SK-N-SH (cell line): ENCODE data around the gene PRKCQ. TPM values are rescaled to one million over a fixed set of nuclear protein-coding genes. Genes with fewer than 3 reads are reported as not detected.

Experiments used
- CTCF ChIA-PET: fragments of 300-600, 350-600 bp; formaldehyde crosslinking; extraction: SDS; loops from one replicate; lab custom pipeline; 2021; lab: Yijun Ruan, JAX
- POLR2A ChIA-PET: fragments of 350-600 bp; sonication (Branson Sonifier 250); formaldehyde crosslinking; extraction: SDS; loops from one replicate; lab custom pipeline; 2020; ENCODE audit warnings: antibody characterized with exemption, inconsistent platforms; lab: Yijun Ruan, JAX
- DNase-seq: peaks from one replicate; pipeline ENCODE4 v3.0.0; 2012
- H2AFZ ChIP-seq: fragments of 200-600 bp; sonication (generic); 2 replicates; pipeline ENCODE4 v1.8.1; 2016; ENCODE audit warnings: antibody characterized with exemption, mild to moderate bottlenecking, low read depth
- H3F3A ChIP-seq: fragments of 200-600 bp; sonication (generic); replicated peaks from 2 replicates; pipeline ENCODE3; 2016; ENCODE audit warnings: antibody characterized with exemption, mild to moderate bottlenecking; ENCODE audit not compliant: insufficient read depth
- H3K27ac ChIP-seq, 2 experiments: fragments of 200-500 bp in 1 of 2; fragments of 200-600 bp in 1 of 2; sonication (Bioruptor generic) in 1 of 2; sonication (generic), shearing (Covaris generic) in 1 of 2; 2 replicates each; pipeline versions ENCODE4 v1.5.1 to v1.6.1; 2014 to 2016; ENCODE audit warnings: low read depth in 2 of 2, inconsistent platforms in 1 of 2, low read length in 1 of 2, mild to moderate bottlenecking in 1 of 2, mixed read lengths in 1 of 2
- H3K27me3 ChIP-seq: fragments of 200-600 bp; sonication (generic), shearing (Covaris generic); 2 replicates; pipeline ENCODE4 v1.6.1; 2016; ENCODE audit warnings: mixed run types; ENCODE audit not compliant: insufficient read depth
- H3K36me3 ChIP-seq, 2 experiments: fragments of 200-500 bp in 1 of 2; fragments of 200-600 bp in 1 of 2; sonication (Bioruptor generic) in 1 of 2; sonication (generic) in 1 of 2; replicated peaks in 1 of 2; 2 replicates each; pipeline versions ENCODE3 to v1.5.1; 2014 to 2016; ENCODE audit warnings: low read length in 1 of 2, mild to moderate bottlenecking in 1 of 2; ENCODE audit not compliant: insufficient read depth in 2 of 2, control insufficient read depth in 1 of 2
- H3K4me1 ChIP-seq, 2 experiments: fragments of 200-500 bp in 1 of 2; fragments of 200-600 bp in 1 of 2; sonication (Bioruptor generic) in 1 of 2; sonication (generic), shearing (Covaris generic) in 1 of 2; 2 replicates each; pipeline versions ENCODE4 v1.5.1 to v1.6.1; 2014 to 2016; ENCODE audit warnings: low read depth in 1 of 2, low read length in 1 of 2, mixed run types in 1 of 2; ENCODE audit not compliant: insufficient read depth in 2 of 2, control insufficient read depth in 1 of 2
- H3K4me2 ChIP-seq: fragments of 200-600 bp; sonication (generic), shearing (Covaris generic); 2 replicates; pipeline ENCODE4 v1.6.1; 2017; ENCODE audit warnings: mixed run types
- H3K4me3 ChIP-seq, 2 experiments: fragments of 200-500 bp in 1 of 2; fragments of 200-600 bp in 1 of 2; sonication (Bioruptor generic) in 1 of 2; sonication (generic), shearing (Covaris generic) in 1 of 2; 2 replicates each; pipeline versions ENCODE4 v1.5.1 to v1.8.1; 2014 to 2016; ENCODE audit warnings: low read depth in 2 of 2, inconsistent platforms in 1 of 2, low read length in 1 of 2, mild to moderate bottlenecking in 1 of 2, mixed read lengths in 1 of 2, moderate library complexity in 1 of 2
- H3K79me2 ChIP-seq: fragments of 200-600 bp; sonication (generic); 2 replicates; pipeline ENCODE4 v1.8.1; 2017; ENCODE audit warnings: mild to moderate bottlenecking; ENCODE audit not compliant: insufficient read depth
- H3K9ac ChIP-seq: fragments of 200-600 bp; sonication (generic); 2 replicates; pipeline ENCODE4 v1.6.1; 2017; ENCODE audit warnings: mixed run types
- H3K9me2 ChIP-seq: fragments of 200-600 bp; sonication (generic); 2 replicates; pipeline ENCODE4 v1.6.1; 2017; ENCODE audit warnings: mixed run types
- H3K9me3 ChIP-seq: fragments of 200-600 bp; sonication (generic); 2 replicates; pipeline ENCODE4 v1.6.1; 2017; ENCODE audit warnings: mixed run types, mild to moderate bottlenecking, moderate library complexity
- H4K20me1 ChIP-seq: fragments of 200-600 bp; sonication (generic); 2 replicates; pipeline ENCODE4 v1.6.1; 2017; ENCODE audit warnings: mild to moderate bottlenecking, mixed run types; ENCODE audit not compliant: insufficient read depth
- EP300 ChIP-seq, 2 experiments: IDR thresholded peaks; 2 replicates each; pipeline versions ENCODE4 v1.4.0 to v1.6.1; 2012; ENCODE audit warnings: borderline replicate concordance in 1 of 2, low read depth in 1 of 2, low read length in 1 of 2
- FOXM1 ChIP-seq: IDR thresholded peaks from 2 replicates; pipeline ENCODE4 v1.4.0; 2012; ENCODE audit warnings: low read depth, mild to moderate bottlenecking
- GABPA ChIP-seq: IDR thresholded peaks from 2 replicates; pipeline ENCODE4 v1.4.0; 2012; ENCODE audit warnings: low read depth, mild to moderate bottlenecking
- JUND ChIP-seq: IDR thresholded peaks from 2 replicates; pipeline ENCODE4 v1.4.0; 2012
- MEF2A ChIP-seq: IDR thresholded peaks from 2 replicates; pipeline ENCODE4 v1.4.0; 2012; ENCODE audit warnings: low read depth, borderline replicate concordance
- MXI1 ChIP-seq: IDR thresholded peaks from 2 replicates; pipeline ENCODE4 v1.6.1; 2012; ENCODE audit warnings: mild to moderate bottlenecking, low read depth, low read length, improper control_type of control experiment
- NRF1 ChIP-seq: IDR thresholded peaks from 2 replicates; pipeline ENCODE4 v1.6.1; 2012; ENCODE audit warnings: low read depth, mild to moderate bottlenecking, low read length
- POLR2AphosphoS5 ChIP-seq: IDR thresholded peaks from 2 replicates; pipeline ENCODE4 v1.6.1; 2012; ENCODE audit warnings: low read depth, low read length
- RAD21 ChIP-seq: IDR thresholded peaks from 2 replicates; pipeline ENCODE4 v1.6.1; 2012; ENCODE audit warnings: mild to moderate bottlenecking, low read length
- RFX5 ChIP-seq: IDR thresholded peaks from 2 replicates; pipeline ENCODE4 v1.6.1; 2012; ENCODE audit warnings: mild to moderate bottlenecking, improper control_type of control experiment, low read length
- RXRA ChIP-seq: IDR thresholded peaks from 2 replicates; pipeline ENCODE4 v1.4.0; 2012; ENCODE audit warnings: low read depth, mild to moderate bottlenecking, borderline replicate concordance
- SIN3A ChIP-seq: IDR thresholded peaks from 2 replicates; pipeline ENCODE4 v1.6.1; 2012; ENCODE audit warnings: low read depth, mild to moderate bottlenecking, low read length, moderate library complexity, borderline replicate concordance
- SMC3 ChIP-seq: IDR thresholded peaks from 2 replicates; pipeline ENCODE4 v1.6.1; 2012; ENCODE audit warnings: low read depth, low read length, improper control_type of control experiment
- TCF12 ChIP-seq: IDR thresholded peaks from 2 replicates; pipeline ENCODE4 v1.4.0; 2012
- TEAD4 ChIP-seq: IDR thresholded peaks from 2 replicates; pipeline ENCODE4 v1.4.0; 2012; ENCODE audit warnings: mild to moderate bottlenecking, borderline replicate concordance; ENCODE audit not compliant: insufficient read depth
- WGBS: methylation state at CpG from one replicate; pipeline ENCODE4 v1.1.6; 2017; ENCODE audit warnings: low lambda C conversion rate; 5-methylcytosine and 5-hydroxymethylcytosine counted together
- polyA plus RNA-seq, 3 experiments: library from polyadenylated mRNA; depleted of rRNA; stranded (reverse); fragments of >200 nt; gene quantifications; 2 replicates each; pipeline ENCODE4 v1.2.3, GENCODE V29; 2012
- TF ChIP-seq, protein P1 (sequence below): fragments of 150-350 bp; IDR thresholded peaks from 2 replicates; pipeline ENCODE4 v1.6.1; 2017; ENCODE audit warnings: antibody characterized with exemption, low read length, low read depth, borderline replicate concordance
- TF ChIP-seq, protein P2 (sequence below): IDR thresholded peaks from 2 replicates; pipeline ENCODE4; 2012
- TF ChIP-seq, protein P3 (sequence below): IDR thresholded peaks from 2 replicates; pipeline ENCODE4 v1.4.0; 2012; ENCODE audit warnings: low read depth, borderline replicate concordance
- TF ChIP-seq, protein P4 (sequence below): IDR thresholded peaks from 2 replicates; pipeline ENCODE4 v1.4.0; 2012; ENCODE audit warnings: low read depth
- TF ChIP-seq, protein P5 (sequence below): IDR thresholded peaks from 2 replicates; pipeline ENCODE4 v1.4.0; 2012; ENCODE audit warnings: low read depth, borderline replicate concordance
- TF ChIP-seq, protein P6 (sequence below): fragments of 150-350 bp; IDR thresholded peaks from 2 replicates; pipeline ENCODE4 v1.6.1; 2016; ENCODE audit warnings: mild to moderate bottlenecking, low read depth, low read length

The PRKCQ gene
- polyA plus RNA-seq, 1 of the 3 experiments (the other 2 are of a cell fraction) = 0.18 TPM

DNA sequence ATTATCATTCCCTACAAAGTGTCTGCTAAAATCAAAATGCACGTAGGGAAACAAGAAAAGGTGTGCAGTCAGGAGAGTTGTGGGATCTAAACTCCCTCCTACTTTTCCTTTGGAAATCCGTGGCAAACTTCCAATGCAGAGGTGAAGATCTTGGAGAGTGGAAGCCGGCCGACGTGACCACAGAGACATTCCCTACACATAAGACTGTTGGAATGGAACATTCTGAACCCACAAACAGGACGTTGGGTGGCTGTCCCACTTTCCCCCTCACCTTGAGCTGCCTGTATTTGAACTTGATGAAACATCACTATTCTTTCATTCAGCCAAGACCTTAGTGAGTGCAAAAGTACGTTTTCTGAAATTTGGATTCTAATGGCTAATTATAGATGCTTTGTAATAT lies 65.9 kb downstream of the PRKCQ start:
- DNase-seq = no peak

DNA sequence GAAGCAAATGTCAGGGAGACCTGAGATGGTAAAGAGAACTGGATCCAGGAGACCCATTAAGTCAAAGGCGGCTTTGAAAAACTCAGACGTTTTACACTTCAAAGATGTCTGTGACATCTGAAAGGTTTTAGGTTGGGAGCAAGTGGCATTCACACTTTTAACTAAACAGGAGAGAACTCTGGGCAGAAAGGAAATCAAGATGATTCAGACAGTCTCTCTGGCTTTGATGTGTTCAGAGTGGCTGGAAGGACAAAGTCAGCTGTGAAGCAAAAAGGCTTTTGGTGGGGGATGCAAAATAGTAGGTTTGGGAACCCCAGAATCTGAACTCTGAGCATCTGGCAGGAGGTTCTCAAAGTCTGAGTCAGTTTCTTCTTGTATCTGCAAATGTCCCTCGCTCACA lies 66.6 kb downstream of the PRKCQ start:
- no peak overlapping the region for H3K9ac ChIP-seq
- no peaks in the 10 kb centered on the region for H3K9me3 ChIP-seq
- H3F3A ChIP-seq = no peaks in the 10 kb centered on the region
- H4K20me1 ChIP-seq = no peaks in the 10 kb centered on the region
- no peaks in the 10 kb centered on the region; the same call in none of the 2 replicates for H3K27me3 ChIP-seq
- H3K4me2 ChIP-seq = no peak overlapping the region
- H2AFZ ChIP-seq = no peak overlapping the region
- ChIA-PET CTCF (no interaction called here), POLR2A (no interaction called here)
- H3K36me3 ChIP-seq = no peaks in the 10 kb centered on the region
- 34% methylated on average over 3 of the region's 3 CpGs for WGBS
- no peak for DNase-seq
- H3K4me1 ChIP-seq = no peaks in the 10 kb centered on the region
- no peak overlapping the region for H3K4me3 ChIP-seq
- no peaks in the 10 kb centered on the region for H3K9me2 ChIP-seq
- H3K79me2 ChIP-seq = no peaks in the 10 kb centered on the region
- no peak overlapping the region for H3K27ac ChIP-seq
- no peak for TF ChIP-seq TEAD4
- TF ChIP-seq, protein P1, sequence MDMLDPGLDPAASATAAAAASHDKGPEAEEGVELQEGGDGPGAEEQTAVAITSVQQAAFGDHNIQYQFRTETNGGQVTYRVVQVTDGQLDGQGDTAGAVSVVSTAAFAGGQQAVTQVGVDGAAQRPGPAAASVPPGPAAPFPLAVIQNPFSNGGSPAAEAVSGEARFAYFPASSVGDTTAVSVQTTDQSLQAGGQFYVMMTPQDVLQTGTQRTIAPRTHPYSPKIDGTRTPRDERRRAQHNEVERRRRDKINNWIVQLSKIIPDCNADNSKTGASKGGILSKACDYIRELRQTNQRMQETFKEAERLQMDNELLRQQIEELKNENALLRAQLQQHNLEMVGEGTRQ = no peak
- TF ChIP-seq, protein P2, sequence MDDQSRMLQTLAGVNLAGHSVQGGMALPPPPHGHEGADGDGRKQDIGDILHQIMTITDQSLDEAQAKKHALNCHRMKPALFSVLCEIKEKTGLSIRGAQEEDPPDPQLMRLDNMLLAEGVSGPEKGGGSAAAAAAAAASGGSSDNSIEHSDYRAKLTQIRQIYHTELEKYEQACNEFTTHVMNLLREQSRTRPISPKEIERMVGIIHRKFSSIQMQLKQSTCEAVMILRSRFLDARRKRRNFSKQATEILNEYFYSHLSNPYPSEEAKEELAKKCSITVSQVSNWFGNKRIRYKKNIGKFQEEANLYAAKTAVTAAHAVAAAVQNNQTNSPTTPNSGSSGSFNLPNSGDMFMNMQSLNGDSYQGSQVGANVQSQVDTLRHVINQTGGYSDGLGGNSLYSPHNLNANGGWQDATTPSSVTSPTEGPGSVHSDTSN = no peak
- no peak for TF ChIP-seq GABPA
- no peak for TF ChIP-seq TCF12
- TF ChIP-seq, protein P3, sequence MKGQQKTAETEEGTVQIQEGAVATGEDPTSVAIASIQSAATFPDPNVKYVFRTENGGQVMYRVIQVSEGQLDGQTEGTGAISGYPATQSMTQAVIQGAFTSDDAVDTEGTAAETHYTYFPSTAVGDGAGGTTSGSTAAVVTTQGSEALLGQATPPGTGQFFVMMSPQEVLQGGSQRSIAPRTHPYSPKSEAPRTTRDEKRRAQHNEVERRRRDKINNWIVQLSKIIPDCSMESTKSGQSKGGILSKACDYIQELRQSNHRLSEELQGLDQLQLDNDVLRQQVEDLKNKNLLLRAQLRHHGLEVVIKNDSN = no peak
- no peak for TF ChIP-seq SIN3A
- TF ChIP-seq POLR2AphosphoS5 = no peak
- TF ChIP-seq, protein P4, sequence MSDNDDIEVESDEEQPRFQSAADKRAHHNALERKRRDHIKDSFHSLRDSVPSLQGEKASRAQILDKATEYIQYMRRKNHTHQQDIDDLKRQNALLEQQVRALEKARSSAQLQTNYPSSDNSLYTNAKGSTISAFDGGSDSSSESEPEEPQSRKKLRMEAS = no peak
- TF ChIP-seq SMC3 = no peak
- TF ChIP-seq MEF2A = no peak
- no peak for TF ChIP-seq MXI1
- TF ChIP-seq FOXM1 = no peak
- TF ChIP-seq, protein P5, sequence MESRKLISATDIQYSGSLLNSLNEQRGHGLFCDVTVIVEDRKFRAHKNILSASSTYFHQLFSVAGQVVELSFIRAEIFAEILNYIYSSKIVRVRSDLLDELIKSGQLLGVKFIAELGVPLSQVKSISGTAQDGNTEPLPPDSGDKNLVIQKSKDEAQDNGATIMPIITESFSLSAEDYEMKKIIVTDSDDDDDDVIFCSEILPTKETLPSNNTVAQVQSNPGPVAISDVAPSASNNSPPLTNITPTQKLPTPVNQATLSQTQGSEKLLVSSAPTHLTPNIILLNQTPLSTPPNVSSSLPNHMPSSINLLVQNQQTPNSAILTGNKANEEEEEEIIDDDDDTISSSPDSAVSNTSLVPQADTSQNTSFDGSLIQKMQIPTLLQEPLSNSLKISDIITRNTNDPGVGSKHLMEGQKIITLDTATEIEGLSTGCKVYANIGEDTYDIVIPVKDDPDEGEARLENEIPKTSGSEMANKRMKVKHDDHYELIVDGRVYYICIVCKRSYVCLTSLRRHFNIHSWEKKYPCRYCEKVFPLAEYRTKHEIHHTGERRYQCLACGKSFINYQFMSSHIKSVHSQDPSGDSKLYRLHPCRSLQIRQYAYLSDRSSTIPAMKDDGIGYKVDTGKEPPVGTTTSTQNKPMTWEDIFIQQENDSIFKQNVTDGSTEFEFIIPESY = no peak
- TF ChIP-seq, protein P6, sequence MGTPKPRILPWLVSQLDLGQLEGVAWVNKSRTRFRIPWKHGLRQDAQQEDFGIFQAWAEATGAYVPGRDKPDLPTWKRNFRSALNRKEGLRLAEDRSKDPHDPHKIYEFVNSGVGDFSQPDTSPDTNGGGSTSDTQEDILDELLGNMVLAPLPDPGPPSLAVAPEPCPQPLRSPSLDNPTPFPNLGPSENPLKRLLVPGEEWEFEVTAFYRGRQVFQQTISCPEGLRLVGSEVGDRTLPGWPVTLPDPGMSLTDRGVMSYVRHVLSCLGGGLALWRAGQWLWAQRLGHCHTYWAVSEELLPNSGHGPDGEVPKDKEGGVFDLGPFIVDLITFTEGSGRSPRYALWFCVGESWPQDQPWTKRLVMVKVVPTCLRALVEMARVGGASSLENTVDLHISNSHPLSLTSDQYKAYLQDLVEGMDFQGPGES = no peak
- TF ChIP-seq JUND = no peak
- no peak for TF ChIP-seq RXRA

More for the DNA sequence above, 65.9 kb downstream of the PRKCQ start:
- Histone ChIP-seq H3K4me1 (no peaks in the 10 kb centered on the region), H4K20me1 (no peaks in the 10 kb centered on the region), H3K9me3 (no peaks in the 10 kb centered on the region), H3K4me3 (no peak overlapping the region), H2AFZ (no peak overlapping the region), H3F3A (no peaks in the 10 kb centered on the region), H3K9me2 (no peaks in the 10 kb centered on the region), H3K36me3 (no peaks in the 10 kb centered on the region), H3K27me3 (no peaks in the 10 kb centered on the region; the same call in 1 of the 2 replicates), H3K27ac (no peak overlapping the region), H3K4me2 (no peak overlapping the region), H3K9ac (no peak overlapping the region), H3K79me2 (no peaks in the 10 kb centered on the region)
- 30% methylated on average over 7 of the region's 7 CpGs for WGBS
- TF ChIP-seq EP300 (IDR thresholded peaks at IDR 0.05; ENCODE audit: borderline replicate concordance in 1 of 2, low read depth in 1 of 2, low read length in 1 of 2) (no peak), RFX5 (no peak), RAD21 (no peak), NRF1 (no peak)
- TF ChIP-seq, protein P5 = no peak
- ChIA-PET CTCF (no interaction called here), POLR2A (no interaction called here)
